Brain microvascular endothelial cell (primary cell): ENCODE data around the gene KANK4.

Experiments
- DNase-seq: peaks from one replicate; pipeline ENCODE4 v3.0.0-alpha.2; 2020
- H3K27ac ChIP-seq: fragments of 250-450 bp; sonication (Bioruptor Pico); 2 replicates; pipeline ENCODE4 v1.5.1; 2020; ENCODE audit warnings: mild to moderate bottlenecking, moderate library complexity
- H3K27me3 ChIP-seq: fragments of 250-450 bp; sonication (Bioruptor Pico); replicated peaks from 2 replicates; pipeline ENCODE4 v1.5.1; 2020; ENCODE audit warnings: mild to moderate bottlenecking
- H3K36me3 ChIP-seq: fragments of 250-450 bp; sonication (Bioruptor Pico); replicated peaks from 2 replicates; pipeline ENCODE4 v1.5.1; 2020; ENCODE audit warnings: mild to moderate bottlenecking
- H3K4me3 ChIP-seq: 2 replicates; pipeline ENCODE4 v1.5.1; 2011; ENCODE audit warnings: low read depth, mild to moderate bottlenecking, control low read depth, low read length, moderate library complexity
- in situ Hi-C: cut with HindIII; loops from 2 replicates; pipeline ENCODE4 v1.10.0; 2017; ENCODE audit warnings: low sequenced_read_pairs, low pct_ligation_motif_present
- TF ChIP-seq, protein P1 (sequence below): IDR thresholded peaks from 2 replicates; pipeline ENCODE4 v1.5.1; 2011; ENCODE audit warnings: low read depth, mild to moderate bottlenecking, moderate library complexity, low read length, control low read depth, inconsistent platforms; ENCODE audit errors: missing control alignments

The KANK4 gene

DNA sequence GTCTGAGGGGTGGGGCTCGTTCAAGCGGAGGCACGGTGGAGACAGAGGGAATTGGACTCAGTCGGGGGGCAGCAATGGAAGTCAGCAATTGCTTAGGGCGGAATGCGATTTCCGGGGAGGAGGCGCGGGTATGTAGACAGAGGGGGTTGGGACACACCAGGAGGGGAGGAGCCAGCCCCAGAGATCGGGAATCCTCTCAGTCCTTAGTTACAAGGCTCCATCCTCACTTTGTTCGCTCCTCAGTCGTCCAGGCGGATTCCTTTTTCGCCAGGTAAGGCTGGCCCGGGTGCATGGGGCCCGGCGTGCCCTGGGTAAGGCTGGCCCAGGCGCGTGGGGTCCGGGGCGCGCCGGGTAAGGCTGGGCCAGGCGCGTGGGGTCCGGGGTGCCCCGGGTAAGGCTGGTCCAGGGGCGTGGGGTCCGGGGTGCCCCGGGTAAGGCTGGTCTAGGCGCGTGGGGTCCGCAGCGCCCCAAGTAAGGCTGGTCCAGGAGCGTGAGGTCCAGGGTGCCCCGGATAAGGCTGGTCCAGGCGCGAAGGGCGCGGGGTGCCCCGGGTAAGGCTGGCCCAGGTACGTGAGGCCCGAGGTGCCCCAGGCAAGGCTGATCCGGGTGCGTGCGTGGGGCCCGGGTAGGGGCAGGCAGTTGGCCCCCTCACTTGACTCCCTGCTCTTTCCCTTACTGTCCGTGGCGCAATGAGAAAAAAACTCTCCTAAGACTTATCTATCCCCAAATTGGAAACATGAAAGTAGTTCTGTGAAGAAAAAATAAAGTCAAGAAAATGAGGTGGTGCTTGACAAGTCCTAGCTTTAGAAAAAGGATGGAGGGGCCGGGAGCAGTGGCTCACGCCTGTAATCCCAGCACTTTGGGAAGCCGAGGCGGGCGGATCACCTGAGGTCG lies 124.3 kb downstream of the KANK4 start, which contains the start of gene L1TD1:
Gene L1TD1, plus strand, starts transcription at position 199 of the 894 bp plus-strand sequence. CDS start 11,780 bp downstream, outside the sequence.
- DNase-seq, result no peak
- in situ Hi-C loops, result no loop called here
- Histone ChIP-seq H3K4me3 (peak within 1 kb of the TSS; percentile 56), H3K27ac (no peak within 1 kb of the TSS), H3K36me3 (no peaks in the 10 kb centered on the region), H3K27me3 (peaks cover 3% of the 10 kb centered on the region)
- TF ChIP-seq, protein P1, sequence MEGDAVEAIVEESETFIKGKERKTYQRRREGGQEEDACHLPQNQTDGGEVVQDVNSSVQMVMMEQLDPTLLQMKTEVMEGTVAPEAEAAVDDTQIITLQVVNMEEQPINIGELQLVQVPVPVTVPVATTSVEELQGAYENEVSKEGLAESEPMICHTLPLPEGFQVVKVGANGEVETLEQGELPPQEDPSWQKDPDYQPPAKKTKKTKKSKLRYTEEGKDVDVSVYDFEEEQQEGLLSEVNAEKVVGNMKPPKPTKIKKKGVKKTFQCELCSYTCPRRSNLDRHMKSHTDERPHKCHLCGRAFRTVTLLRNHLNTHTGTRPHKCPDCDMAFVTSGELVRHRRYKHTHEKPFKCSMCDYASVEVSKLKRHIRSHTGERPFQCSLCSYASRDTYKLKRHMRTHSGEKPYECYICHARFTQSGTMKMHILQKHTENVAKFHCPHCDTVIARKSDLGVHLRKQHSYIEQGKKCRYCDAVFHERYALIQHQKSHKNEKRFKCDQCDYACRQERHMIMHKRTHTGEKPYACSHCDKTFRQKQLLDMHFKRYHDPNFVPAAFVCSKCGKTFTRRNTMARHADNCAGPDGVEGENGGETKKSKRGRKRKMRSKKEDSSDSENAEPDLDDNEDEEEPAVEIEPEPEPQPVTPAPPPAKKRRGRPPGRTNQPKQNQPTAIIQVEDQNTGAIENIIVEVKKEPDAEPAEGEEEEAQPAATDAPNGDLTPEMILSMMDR, result no peak

DNA sequence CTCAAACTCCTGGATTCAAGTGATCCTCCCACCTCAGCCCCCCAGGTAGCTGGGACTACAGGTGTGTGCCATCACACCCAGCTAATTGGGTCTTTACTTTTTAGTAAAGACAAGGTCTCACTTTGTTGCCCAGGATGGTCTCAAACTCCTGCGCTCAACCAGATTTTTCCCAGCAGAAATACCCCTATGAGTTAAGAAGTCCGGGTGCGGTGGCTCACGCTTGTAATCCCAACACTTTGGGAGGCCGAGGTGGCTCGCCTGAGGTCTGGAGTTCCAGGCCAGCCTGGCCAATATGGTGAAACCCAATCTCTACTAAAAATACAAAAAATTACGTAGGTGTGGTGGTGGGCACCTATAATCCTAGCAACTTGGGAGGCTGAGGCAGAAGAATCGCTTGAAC lies 131.1 kb downstream of the KANK4 start:
- TF ChIP-seq, protein P1, result no peak

DNA sequence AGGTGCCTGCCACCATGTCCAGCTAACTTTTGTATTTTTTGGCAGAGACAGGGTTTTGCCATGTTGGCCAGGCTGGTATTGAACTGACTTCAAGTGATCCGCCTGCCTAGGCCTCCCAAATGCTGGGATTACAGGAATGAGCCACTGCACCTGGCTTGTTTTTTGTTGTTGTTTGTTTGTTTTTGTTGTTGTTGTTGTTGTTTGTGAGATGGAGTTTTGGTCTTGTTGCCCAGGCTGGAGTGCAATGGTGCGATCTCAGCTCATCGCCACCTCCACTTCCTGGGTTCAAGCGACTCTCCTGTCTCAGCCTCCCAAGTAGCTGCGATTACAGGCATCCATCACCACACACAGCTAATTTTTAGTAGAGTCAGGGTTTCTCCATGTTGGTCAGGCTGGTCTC lies 131.7 kb downstream of the KANK4 start:
- in situ Hi-C loops, result no loop called here
- DNase-seq, result no peak
- Histone ChIP-seq H3K27ac (no peak overlapping the region), H3K36me3 (no peaks in the 10 kb centered on the region), H3K27me3 (no peaks in the 10 kb centered on the region), H3K4me3 (no peak overlapping the region)
- TF ChIP-seq, protein P1, result no peak

More for the DNA sequence above, 131.1 kb downstream of the KANK4 start:
- Histone ChIP-seq H3K36me3 (no peaks in the 10 kb centered on the region), H3K4me3 (no peak overlapping the region), H3K27me3 (no peaks in the 10 kb centered on the region), H3K27ac (no peak overlapping the region)
- no peak for DNase-seq
- in situ Hi-C loops, result no loop called here
